ENCODE measurements around the gene PIGT.
"Not testable (repeated sequence)": the region's sequence is repeated elsewhere in the genome, so short reads cannot be mapped to it uniquely, and the experiment has no call there.

Gene PIGT

DNA sequence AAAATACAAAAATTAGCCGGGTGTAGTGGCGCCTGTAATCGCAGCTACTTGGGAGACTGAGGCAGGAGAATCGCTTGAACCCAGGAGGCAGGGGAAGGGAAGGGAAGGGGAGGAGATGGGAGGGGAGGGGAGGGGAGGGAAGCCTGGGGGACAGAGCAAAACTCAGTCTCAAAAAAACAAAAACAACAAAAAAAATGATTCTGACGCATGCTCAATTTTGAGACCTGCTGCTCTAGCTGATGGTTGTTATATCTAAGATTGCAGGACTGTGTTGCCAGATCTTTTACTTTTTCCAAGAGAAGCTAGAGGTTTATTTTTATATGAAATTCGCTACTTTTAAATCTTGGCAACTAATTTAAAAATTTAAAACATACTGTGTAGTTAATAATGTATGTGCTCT lies 51.2 kb downstream of the PIGT start:
- no peak for DNase-seq

DNA sequence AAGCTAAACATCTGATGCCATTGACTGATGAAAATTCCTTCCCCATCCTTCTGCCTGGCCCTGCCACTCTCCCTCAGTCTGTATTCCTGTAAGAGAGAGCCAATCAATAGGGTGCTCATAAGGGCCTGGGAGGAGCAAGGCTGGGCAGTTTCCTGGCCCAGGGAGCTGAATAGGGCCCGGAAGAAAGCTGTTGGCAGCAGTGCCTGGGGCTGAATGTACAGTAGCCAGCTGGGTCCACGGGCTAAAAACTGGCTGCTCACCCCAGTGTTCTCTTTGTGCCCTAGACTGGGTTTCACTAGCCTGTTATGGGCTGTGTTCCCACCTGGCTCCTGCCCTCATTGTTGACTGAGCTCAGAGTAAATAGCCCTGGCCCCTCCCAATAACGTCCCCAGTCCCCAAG lies 51.9 kb downstream of the PIGT start:
- peak; percentile 1 for DNase-seq

DNA sequence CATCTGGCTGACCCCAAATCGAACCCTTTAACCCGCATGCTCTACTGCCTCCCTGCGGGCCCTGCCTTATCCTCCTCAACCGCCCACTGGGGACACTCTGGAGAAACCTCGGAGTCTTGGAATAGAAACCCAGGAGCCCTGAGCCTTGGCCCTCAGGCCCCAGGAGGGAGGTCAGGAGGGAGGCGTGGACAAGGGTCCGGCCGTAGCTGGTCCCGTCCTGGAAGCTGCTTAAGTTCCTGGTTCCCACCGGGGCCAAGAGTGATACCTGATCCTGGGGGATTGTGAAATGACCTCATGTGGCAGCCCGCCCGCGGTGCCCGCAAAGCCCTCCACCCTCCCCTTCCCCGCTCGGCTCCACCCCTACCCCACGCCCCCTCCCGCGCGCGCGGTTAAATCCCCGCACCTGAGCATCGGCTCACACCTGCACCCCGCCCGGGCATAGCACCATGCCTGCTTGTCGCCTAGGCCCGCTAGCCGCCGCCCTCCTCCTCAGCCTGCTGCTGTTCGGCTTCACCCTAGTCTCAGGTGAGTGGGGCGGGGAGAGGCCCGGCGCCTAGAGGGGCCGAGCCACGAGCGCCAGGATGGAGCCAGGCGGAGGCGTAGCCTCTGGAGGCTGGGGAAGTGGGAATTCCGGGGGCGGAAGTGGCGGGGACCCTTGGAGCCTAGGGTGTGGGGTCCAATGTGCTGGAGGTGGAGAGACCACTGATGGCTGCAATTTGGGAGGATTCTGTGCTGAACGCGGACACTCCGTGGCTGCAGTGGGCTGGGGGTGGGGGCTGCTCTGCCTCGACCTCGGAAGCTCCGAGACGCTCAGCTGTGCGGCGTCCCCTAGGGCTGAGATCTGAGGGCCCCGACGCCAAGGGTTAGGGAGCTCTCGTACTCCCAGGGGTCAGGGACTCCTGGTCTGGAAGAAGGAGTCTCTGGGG lies 53.7 kb downstream of the PIGT start, which contains the start of gene WFDC2:
Gene WFDC2 (plus strand): TSS at position 418 of the 926 bp plus-strand sequence. CDS start 29 bp downstream, at position 447.
- peak; percentile 10 for DNase-seq

DNA sequence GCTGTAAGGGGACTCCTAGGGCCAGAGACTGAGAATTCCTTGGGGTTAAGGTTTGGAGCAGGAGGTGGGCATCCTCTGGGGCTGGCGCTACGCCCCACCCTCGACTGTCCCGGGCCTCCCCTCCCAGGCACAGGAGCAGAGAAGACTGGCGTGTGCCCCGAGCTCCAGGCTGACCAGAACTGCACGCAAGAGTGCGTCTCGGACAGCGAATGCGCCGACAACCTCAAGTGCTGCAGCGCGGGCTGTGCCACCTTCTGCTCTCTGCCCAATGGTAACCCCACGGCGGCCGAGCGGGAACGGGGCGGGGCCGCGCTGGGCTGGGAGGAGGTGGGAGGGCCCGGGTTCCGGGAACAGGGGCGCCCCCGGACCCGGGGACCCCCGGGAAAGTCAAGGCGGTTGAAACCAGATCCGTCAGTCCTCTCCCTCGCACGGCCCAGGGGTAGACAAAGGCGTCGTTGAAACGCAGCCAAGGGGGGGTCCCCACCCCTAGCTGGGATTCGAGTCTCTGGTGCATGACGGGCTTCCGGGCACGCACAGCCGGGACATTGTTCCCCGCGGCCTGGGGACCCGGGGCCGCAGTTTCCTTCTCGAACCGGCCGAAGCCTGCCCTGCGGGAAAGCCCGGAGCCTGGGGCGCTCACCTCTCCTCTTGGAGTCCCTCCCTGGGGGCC lies 54.5 kb downstream of the PIGT start:
- peak; percentile 32 for DNase-seq

DNA sequence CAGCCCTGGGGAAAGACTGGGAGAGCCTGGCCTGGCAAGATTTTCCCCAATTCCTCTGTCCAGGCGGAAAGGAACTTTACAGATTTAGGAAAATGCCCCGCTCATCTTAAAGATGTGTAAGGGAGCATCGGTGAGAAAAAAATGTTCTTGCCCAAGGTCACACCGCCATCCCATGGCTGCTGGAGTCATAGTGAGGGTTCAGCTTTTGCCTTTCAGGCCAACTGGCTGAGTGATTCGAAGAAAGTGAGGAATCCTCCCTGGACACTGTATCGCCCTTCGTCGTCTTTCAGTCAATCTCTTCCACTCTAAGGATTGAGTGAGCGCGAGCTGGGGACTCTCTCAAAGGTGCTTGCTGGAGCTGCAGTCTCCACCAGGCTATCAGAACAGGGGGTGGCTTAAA lies 55.0 kb downstream of the PIGT start:
- DNase-seq, result no peak

DNA sequence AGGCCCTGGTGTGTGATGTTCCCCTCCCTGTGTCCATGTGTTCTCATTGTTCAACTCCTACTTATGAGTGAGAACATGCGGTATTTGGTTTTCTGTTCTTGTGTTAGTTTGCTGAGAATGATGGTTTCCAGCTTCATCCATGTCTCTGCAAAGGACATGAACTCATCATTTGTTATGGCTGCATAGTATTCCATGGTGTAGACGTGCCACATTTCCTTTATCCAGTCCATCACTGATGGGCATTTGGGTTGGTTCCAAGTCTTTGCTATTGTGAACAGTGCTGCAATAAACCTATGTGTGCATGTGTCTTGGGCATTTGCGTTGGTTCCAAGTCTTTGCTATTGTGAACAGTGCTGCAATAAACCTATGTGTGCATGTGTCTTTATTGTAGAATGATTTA lies 56.3 kb downstream of the PIGT start:
- not testable (repeated sequence) for DNase-seq

All from NCI-H1436 (cell line).